PFSK-1 (cell line): ENCODE measurements around the gene LMOD2.

Experiments
- FOXP2 ChIP-seq: optimal IDR thresholded peaks from 2 replicates; pipeline ENCODE3; 2011; ENCODE audit warnings: borderline replicate concordance, control low read depth, inconsistent platforms; ENCODE audit not compliant: insufficient read depth; ENCODE audit errors: extremely low read length, extremely low read depth
- POLR2AphosphoS5 ChIP-seq: IDR thresholded peaks from 2 replicates; pipeline ENCODE4 v1.6.1; 2012; ENCODE audit warnings: low read depth, mild to moderate bottlenecking, control low read depth, low read length, moderate library complexity
- SIN3A ChIP-seq: IDR thresholded peaks from 2 replicates; pipeline ENCODE4 v1.6.1; 2012; ENCODE audit warnings: mild to moderate bottlenecking, low read length, moderate library complexity, borderline replicate concordance; ENCODE audit not compliant: insufficient read depth
- TAF1 ChIP-seq: IDR thresholded peaks from 2 replicates; pipeline ENCODE4 v1.6.1; 2012; ENCODE audit warnings: low read length, control low read depth, borderline replicate concordance; ENCODE audit not compliant: insufficient read depth
- TF ChIP-seq, protein P1 (sequence below), 2 experiments: IDR thresholded peaks; 2 replicates each; pipeline versions ENCODE4 v1.6.1 to v1.8.0; 2011 to 2012; ENCODE audit warnings: low read depth in 2 of 2, low read length in 2 of 2, control low read depth in 1 of 2, inconsistent platforms in 1 of 2, mild to moderate bottlenecking in 1 of 2, moderate library complexity in 1 of 2; ENCODE audit not compliant: insufficient read depth in 1 of 2

Gene LMOD2

DNA sequence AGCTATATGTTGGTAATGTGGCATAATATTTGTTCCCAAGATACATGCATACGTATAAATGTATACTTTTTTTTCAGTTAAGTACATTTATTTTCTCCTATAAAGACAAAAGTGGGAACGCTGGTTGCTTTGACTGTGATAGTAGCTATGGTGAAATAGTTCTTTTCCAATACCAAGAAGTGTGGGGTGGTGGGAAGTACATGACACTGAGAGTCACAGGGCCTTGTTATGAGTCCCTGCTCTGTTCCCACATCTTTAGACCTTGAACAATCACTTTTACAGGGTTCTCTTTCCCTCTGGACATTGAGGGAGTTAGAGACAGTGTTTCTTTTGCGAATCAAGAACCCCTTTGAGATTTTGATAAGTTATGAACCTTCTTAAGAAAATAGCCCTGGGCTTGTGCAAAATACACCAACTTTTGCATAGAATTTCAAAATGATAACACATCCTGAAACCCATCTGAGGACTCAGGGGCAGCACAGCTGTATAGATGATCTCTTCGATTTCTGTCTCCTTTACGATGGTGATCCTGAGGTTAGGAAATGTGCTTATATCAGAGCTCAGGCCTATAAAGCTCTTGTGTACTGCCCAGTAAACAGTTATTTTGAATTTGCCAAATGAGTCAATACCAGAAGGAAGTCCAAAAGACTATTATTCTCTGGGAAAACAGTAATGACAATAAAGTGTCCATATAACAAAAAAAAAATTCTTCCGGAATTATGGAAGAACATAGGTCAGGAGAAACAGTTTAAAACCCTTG lies 1.1 kb downstream of the LMOD2 start:
- TF ChIP-seq TAF1 (no peak), SIN3A (no peak), FOXP2 (no peak), POLR2AphosphoS5 (no peak)
- TF ChIP-seq, protein P1, sequence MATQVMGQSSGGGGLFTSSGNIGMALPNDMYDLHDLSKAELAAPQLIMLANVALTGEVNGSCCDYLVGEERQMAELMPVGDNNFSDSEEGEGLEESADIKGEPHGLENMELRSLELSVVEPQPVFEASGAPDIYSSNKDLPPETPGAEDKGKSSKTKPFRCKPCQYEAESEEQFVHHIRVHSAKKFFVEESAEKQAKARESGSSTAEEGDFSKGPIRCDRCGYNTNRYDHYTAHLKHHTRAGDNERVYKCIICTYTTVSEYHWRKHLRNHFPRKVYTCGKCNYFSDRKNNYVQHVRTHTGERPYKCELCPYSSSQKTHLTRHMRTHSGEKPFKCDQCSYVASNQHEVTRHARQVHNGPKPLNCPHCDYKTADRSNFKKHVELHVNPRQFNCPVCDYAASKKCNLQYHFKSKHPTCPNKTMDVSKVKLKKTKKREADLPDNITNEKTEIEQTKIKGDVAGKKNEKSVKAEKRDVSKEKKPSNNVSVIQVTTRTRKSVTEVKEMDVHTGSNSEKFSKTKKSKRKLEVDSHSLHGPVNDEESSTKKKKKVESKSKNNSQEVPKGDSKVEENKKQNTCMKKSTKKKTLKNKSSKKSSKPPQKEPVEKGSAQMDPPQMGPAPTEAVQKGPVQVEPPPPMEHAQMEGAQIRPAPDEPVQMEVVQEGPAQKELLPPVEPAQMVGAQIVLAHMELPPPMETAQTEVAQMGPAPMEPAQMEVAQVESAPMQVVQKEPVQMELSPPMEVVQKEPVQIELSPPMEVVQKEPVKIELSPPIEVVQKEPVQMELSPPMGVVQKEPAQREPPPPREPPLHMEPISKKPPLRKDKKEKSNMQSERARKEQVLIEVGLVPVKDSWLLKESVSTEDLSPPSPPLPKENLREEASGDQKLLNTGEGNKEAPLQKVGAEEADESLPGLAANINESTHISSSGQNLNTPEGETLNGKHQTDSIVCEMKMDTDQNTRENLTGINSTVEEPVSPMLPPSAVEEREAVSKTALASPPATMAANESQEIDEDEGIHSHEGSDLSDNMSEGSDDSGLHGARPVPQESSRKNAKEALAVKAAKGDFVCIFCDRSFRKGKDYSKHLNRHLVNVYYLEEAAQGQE (IDR thresholded peaks at IDR 0.05; ENCODE audit: insufficient read depth in 1 of 2, low read depth in 2 of 2, low read length in 2 of 2) = no peak

DNA sequence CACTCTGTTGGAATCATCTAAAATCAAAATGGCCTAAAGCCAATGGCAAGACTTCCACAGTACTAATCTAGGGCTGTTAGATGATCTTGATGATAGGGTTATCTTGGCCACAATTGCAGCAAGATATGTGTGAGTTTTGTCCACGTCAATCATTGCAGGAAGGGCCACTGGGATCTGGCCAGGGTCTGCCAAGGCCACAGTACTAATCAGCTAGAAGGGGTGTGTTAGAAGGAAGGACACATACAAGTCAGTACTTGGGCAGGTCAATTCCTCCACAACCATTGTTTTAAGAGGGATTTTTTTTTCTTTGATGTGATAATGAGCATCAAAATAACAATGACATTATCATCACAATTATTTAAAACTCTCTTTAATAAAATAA lies 1.6 kb downstream of the LMOD2 start:
- TF ChIP-seq, protein P1 (IDR thresholded peaks at IDR 0.05; ENCODE audit: insufficient read depth in 1 of 2, low read depth in 2 of 2, low read length in 2 of 2) = no peak
- TF ChIP-seq TAF1 = no peak
- TF ChIP-seq SIN3A = no peak
- TF ChIP-seq POLR2AphosphoS5 = no peak
- TF ChIP-seq FOXP2 = no peak

DNA sequence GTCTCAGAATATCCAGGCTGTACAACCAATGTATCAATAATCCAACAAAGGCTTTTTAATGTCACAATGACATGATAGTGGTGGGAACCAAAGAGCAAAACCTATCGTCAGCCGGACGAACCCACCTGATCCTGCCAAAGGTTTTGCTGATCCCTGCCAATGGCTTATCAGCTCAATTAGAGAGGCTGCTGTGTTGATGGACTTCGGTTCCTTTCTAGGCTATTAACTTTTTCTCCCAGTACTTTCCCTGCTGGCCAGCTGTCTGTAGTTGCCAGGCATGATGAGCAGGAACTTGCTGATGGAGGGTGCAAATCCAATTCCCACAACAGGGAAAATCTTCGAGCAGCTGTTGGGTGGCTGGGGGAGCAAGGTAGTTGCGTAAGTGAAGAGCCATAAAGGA lies 2.4 kb downstream of the LMOD2 start:
- TF ChIP-seq SIN3A = no peak
- TF ChIP-seq FOXP2 = no peak
- no peak for TF ChIP-seq TAF1
- TF ChIP-seq, protein P1 (IDR thresholded peaks at IDR 0.05; ENCODE audit: insufficient read depth in 1 of 2, low read depth in 2 of 2, low read length in 2 of 2) = no peak
- no peak for TF ChIP-seq POLR2AphosphoS5

DNA sequence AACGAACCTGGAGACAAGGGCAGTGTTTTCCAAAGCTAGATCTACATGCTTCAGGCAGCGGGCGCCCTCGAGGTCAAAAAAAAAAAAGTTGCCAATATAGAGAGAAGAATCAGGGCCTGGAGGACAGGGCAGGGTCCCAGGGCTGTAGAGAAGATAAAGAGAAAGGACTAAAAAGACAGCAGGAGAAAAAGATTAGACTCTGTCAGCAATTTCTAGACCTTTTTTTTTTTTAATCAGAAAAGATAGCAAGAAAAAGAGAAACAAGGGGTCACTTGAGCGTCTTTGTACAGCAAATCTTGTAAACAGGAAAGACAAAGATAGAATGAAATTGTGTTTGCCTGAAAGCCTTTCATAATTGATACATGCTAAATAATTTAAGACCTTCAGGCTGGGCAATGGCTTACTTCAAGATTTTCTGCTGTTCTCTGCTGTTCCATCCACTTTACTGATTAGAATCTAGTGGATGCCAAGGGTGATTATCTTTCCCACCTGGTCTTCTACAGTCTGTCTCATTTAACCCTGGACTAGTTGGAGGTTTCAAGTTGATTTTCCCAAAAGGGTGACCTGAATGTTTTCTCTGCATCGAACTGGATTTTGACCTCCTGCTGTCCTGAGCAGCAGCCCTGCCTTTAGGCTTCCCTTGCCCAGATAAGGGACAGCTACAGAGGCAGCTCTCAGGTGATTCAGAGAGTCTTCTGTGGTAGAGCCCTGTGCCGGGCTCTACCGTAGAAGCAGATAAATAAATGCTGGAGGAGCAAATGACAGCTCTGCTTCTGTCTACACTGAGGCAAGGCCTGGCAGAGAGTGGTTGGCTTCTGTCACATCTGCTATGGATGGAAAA lies 5.1 kb downstream of the LMOD2 start:
- no peak for TF ChIP-seq FOXP2
- TF ChIP-seq SIN3A = no peak
- no peak for TF ChIP-seq POLR2AphosphoS5
- no peak for TF ChIP-seq TAF1
- TF ChIP-seq, protein P1 (IDR thresholded peaks at IDR 0.05; ENCODE audit: insufficient read depth in 1 of 2, low read depth in 2 of 2, low read length in 2 of 2) = no peak
